LHCN-M2 (cell line): ENCODE measurements around the gene FBXW9. TPM values are rescaled to one million over a fixed set of nuclear protein-coding genes. Genes with fewer than 3 reads are reported as not detected.
"Not testable (repeated sequence)": the region's sequence is repeated elsewhere in the genome, so short reads cannot be mapped to it uniquely, and the experiment has no call there.

Source experiments
- DNase-seq: peaks from one replicate; pipeline ENCODE4 v3.0.0-alpha.2; 2012; ENCODE audit warnings: low read depth
- total RNA-seq: library from RNA; depleted of rRNA; stranded (reverse); fragments of >200 nt; gene quantifications from 2 replicates; pipeline ENCODE4 v1.2.3, GENCODE V29; 2014; rRNA removed

Gene FBXW9
- total RNA-seq, 1 experiment from 2014 or later = 8.1 TPM

DNA sequence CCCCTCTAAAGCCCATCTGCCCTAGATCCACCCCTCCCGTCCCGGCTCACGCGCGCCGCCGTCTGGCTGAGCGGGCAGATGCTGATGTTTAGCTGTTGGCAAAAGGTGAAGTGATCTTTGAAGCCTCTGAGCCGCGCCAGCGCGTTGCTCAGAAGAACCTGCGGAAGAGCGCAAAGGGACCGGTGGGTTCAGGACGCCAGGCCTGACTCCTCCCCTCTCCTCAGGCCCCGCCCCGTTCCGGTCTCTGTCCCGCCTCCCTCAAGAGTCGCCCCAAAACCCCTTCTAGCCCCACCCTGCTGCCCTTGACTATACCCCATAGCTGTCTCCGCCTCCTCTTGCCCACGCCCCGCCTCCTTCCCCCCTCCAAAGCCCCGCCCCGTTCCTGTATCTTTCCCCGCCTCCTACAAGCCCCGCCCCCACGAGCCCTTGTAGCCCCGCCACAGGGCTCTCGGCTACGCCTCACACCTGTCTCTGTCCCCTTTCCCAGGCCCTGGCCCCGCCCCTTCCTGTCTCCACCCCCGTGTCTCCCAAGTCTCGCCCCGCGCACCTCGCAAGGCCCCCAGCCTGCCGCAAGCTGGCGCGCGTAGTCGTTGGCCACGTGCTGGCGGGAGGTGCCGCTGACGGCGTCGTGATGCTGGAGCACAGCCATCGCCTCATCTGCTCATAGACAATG, 39.4 kb downstream of the FBXW9 start:
- DNase-seq = no peak

DNA sequence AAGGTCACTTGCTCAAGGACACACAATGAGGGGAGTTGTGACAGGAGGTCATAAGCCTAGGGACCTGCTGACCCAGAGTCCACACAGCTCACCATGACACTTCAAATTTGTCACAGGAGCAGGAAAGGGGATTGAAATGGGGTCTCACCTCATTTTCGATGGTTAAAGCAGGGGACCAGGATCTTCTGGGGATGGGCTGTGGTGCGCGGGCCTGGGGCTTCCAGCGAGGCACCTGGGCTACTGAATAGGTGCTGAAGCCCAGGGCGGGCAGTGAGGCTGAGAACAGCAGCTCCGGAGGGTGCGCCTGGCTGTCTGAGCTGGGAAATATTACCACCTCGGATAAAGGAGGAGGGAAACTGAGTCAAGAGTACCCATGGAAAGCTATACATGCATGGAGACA, 40.9 kb downstream of the FBXW9 start:
- no peak for DNase-seq

DNA sequence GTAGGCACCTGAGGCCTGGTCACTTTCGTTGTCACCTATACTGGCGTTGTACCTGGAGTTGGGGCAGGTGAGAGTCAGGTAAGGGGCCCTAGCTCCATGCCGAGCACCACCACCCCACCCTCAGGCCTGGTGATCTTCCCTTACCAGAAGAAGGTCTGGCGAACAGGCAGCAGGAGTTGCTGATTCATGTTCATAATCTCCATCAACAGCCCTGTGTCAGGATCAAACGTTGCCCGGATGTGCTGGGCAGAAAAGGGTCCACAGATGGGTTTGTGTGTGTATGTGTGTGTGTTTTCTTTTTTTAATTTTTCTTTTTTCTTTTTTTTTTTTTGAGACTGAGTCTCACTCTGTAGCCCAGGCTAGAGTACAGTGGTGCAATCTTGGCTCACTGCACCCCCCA, 44.2 kb downstream of the FBXW9 start:
- no peak for DNase-seq

DNA sequence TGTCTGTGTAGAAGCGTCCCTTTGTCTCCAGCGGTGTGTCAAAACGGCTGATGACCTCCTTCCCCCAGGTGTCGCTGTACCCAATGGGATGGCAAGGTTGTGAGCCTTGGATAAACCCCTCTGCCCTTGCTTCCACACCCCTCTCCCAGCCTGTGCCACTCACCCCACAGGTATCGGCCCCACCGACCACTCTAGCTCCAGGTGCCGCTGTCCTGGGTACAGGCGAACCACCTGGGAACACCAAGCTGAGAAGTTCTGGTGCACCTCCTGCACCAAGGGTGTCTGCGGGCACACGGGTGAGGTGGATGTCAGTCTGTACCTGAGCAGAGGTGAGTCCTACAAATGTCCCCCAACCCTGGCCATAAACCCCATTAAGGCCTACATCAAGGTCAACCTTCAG, 46.5 kb downstream of the FBXW9 start:
- DNase-seq = no peak

DNA sequence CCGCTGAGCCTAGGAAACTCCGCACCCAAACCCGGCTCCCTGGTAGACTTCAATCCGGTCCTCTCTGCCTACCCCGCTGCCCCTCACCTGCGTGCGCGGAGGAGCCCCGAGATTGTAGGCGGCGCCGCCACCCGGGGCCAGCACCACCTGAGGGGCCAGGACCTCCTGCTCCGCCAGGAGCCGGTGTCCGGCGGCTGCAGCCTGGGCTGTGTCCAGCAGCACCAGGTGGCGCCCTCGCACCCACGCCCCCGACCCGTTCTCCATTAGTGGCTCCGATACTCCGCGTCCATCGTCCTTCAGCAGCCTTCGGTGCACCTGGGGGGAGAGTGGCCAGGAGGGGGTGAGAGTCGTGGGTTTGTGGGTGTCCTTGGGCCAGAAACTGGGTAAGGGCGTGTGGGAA, 48.3 kb downstream of the FBXW9 start:
- DNase-seq = no peak

DNA sequence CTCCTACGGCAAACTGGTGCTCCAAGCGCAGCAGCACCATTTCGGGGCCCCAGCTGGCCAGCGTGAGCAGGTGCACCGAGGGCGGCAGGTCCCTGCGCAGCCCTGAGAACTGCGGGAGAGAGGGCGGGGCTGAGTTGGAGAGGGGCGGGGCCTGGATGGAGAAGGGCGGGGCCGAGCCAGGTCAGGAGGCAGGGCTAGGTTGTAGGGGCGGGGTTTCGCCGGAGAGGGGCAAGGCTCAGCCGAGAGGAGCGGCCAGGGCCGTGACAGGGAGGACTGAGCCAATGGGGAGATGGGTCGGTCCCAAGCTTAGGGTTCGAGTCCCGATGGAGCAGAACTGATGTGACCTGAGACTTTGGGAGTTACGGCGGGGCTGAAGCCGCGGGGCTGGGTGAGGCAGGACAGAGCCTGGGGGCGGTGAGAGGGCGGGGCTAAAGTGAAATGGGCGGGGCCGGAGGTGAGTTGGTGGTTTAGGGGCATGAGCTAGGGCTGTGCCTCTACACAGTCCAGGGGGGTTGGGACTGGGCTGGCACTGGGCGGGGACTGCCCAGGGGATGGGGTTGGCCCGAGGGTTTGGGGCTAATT, 48.9 kb downstream of the FBXW9 start:
- no peak for DNase-seq

DNA sequence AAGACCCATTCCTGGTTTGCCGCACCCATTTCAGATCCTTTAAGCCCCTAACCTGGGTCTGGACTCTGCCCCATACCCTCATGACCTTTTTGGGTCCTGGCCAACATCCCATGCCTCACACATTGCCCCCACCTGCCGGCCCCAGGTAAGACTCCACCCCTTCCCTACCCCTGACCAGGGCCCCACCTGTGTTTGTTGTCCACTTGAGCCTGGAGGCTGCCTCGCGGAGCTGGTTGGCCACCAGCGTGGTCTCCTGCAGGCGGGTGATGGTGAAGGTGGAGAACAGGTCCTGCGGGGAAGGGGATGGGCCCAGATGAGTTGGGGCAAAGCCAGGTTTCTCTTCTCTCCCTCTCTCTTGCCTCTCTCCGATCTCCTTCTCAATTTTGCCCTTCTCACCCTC, 49.4 kb downstream of the FBXW9 start:
- no peak for DNase-seq

DNA sequence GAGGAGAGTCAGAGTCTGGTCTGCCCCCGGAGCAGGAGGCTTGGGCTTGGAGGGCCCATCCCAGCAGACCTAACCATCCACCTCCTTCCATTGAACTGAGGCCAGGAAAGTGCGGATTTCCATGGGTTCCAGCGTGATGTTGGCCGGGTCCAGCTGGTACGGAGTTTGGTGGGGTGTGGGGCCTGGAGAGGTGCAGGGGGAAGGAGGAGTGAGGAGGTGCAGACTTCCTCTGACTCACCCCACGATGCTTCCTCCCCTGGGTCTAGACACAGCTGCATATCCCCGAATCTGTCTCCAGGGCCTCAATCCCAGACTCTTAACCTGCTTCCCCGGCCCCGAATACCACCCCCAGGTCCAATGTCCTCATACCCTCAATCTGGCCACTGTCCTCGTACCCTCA, 49.9 kb downstream of the FBXW9 start:
- no peak for DNase-seq

DNA sequence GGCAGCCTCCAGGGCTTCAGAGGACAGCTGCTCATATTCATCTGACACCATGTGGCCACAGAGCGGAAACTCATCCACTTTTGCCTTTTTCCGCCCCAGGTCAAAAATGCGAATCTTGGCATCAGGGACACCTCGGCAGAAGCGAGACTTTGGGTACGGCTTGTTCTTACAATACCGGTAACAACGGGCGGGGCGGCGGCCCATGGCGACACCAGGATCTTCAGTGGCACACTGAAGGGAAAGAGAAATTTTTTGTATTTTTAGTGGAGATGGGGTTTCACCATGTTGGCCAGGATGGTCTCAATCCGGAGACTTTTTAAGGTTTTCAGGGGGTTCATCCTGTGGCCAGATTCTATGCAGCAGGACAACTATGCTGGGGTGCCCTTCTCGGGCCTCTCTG, 52.7 kb downstream of the FBXW9 start:
- not testable (repeated sequence) for DNase-seq

DNA sequence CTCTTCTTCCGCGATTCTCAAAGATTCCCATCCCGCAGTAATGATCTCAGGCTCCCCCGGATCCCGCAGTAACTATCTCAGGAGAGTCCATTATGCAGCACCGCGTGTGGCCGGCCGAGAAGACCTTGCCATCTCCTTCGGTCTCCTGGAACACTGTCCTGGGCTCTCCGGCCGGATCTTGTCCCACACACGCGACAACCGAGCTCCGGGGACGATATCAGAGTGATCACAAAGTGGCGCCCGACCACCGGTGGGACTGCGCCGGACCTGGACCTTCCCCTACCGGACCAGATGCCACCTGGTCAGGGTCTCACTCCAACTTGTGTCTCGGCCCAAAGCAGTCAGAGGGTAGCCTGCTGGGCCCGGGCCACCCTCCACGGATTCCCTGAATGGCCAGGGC, 53.9 kb downstream of the FBXW9 start:
- DNase-seq = no peak

DNA sequence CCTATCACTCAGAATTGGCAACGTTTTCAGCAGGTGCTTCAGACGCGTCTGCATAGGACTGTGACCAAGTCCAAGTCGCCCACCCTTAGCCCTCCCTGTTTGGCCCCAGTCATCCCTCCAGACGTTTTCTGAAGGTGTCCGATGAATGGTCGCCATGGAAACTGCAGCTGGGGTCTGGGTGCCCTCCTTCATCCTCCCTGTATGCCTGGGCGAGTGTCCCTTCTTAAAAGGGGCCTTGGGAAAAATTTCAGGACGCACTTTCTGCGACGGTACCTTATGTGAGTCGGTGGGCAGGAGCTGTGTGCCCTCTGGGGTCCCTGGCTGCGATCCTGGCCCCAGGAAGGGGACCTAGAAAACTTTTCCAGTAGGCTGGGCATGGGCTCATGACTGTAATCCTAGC, 55.0 kb downstream of the FBXW9 start:
- no peak for DNase-seq

DNA sequence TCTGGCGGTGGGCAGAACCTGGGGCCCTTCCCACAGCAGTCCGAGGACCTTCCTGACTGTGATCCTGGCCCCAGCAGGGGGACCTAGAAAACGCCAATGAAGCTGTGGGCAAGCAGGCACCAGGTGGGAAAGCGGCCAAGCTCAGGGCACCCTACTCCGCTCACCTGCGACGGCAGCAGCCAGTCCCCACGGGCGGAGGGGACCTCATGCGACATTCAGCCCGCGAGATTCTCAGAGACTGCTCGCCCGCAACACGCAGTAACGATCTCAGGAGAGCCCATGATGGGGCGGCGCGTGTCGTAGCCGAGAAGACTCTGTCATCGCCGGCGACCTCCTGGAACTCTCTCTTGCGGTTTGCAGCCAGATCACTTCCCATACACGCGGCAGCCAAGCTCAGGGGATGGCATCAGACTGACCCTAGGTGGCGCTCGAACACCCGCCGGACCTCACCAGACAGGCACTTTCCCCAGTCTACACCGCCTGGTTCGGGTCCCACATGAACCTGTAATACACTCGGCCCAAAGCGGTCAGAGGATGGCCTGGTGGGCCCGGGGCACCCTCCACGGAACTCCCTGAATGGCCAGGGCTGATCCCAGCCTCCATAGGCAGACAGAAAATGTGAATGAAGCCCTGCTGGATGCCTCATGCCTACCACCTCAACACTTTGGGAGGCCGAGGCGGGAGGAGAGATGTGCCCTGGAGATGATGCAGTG, 56.4 kb downstream of the FBXW9 start:
- peak; percentile 60 for DNase-seq

Other genes starting within 250 kb of the FBXW9 start
- gene ZNF709, start 211.8 kb downstream of the FBXW9 start, total RNA-seq = 2.2 and 3.2 TPM in 2 replicates
- 5.5 and 6.0 TPM in 2 replicates for gene ZNF564, start 145.1 kb downstream of the FBXW9 start, total RNA-seq
- gene ZNF490, start 85.8 kb downstream of the FBXW9 start, total RNA-seq = 6.4 and 10.3 TPM in 2 replicates
- gene ZNF791, start 85.7 kb downstream of the FBXW9 start, total RNA-seq = 8.4 and 11.5 TPM in 2 replicates
- gene MAN2B1, start 29.9 kb downstream of the FBXW9 start, total RNA-seq = 48.1 and 73.8 TPM in 2 replicates
- 9.1 and 10.0 TPM in 2 replicates for gene WDR83, start 29.8 kb downstream of the FBXW9 start, total RNA-seq
- gene DHPS, start 14.8 kb downstream of the FBXW9 start, total RNA-seq = 106 and 109 TPM in 2 replicates
- gene GNG14, start 8.6 kb downstream of the FBXW9 start, total RNA-seq = not detected in 2 replicates
- 41.0 and 56.0 TPM in 2 replicates for gene TNPO2, start 27.3 kb upstream of the FBXW9 start, total RNA-seq
- 372 and 446 TPM in 2 replicates for gene TRIR, start 38.1 kb upstream of the FBXW9 start, total RNA-seq
- gene GET3, start 40.9 kb upstream of the FBXW9 start, total RNA-seq = 136 and 155 TPM in 2 replicates
- gene BEST2, start 55.2 kb upstream of the FBXW9 start, total RNA-seq = 0.45 and 0.98 TPM in 2 replicates
- gene HOOK2, start 78.9 kb upstream of the FBXW9 start, total RNA-seq = 15.2 and 20.3 TPM in 2 replicates
- gene JUNB, start 94.9 kb upstream of the FBXW9 start, total RNA-seq = 76.8 and 91.4 TPM in 2 replicates
- 101 and 124 TPM in 2 replicates for gene PRDX2, start 105.2 kb upstream of the FBXW9 start, total RNA-seq
- gene THSD8, start 105.4 kb upstream of the FBXW9 start, total RNA-seq = not detected in 2 replicates
- 56.2 and 59.5 TPM in 2 replicates for gene RNASEH2A, start 110.0 kb upstream of the FBXW9 start, total RNA-seq
- gene RTBDN, start 137.9 kb upstream of the FBXW9 start, total RNA-seq = not detected in 2 replicates
- gene MAST1, start 141.9 kb upstream of the FBXW9 start, total RNA-seq = 0.13 TPM in 1 of 2 replicates, not detected in the other
- 17.2 and 18.9 TPM in 2 replicates for gene DNASE2, start 184.8 kb upstream of the FBXW9 start, total RNA-seq
- not detected in 2 replicates for gene KLF1, start 190.6 kb upstream of the FBXW9 start, total RNA-seq
- gene GCDH, start 194.5 kb upstream of the FBXW9 start, total RNA-seq = 24.6 and 31.9 TPM in 2 replicates
- 0.17 TPM in 1 of 2 replicates, not detected in the other for gene SYCE2, start 222.7 kb upstream of the FBXW9 start, total RNA-seq
- gene FARSA, start 237.1 kb upstream of the FBXW9 start, total RNA-seq = 64.0 and 77.4 TPM in 2 replicates
- gene CALR, start 242.0 kb upstream of the FBXW9 start, total RNA-seq = 1,263 and 1,378 TPM in 2 replicates
- gene RAD23A, start 249.2 kb upstream of the FBXW9 start, total RNA-seq = 158 and 176 TPM in 2 replicates